Measurements from ENCODE around the gene UPF2. TPM values are rescaled to one million over a fixed set of nuclear protein-coding genes. Genes with fewer than 3 reads are reported as not detected.
A peak's percentile ranks its signal among the peaks of the same experiment; 100 is the strongest.

Gene UPF2
- total RNA-seq, 4 donors from 2014 or later: 23.7 to 27.3 (median 24.7) TPM

GRCh38 chr10:11933577-11934223 is 108.9 kb downstream of the UPF2 start:
- TF ChIP-seq EP300 (IDR thresholded peaks at IDR 0.05): no peak
- TF ChIP-seq POLR2A (IDR thresholded peaks at IDR 0.05): no peak
- TF ChIP-seq, protein P1, sequence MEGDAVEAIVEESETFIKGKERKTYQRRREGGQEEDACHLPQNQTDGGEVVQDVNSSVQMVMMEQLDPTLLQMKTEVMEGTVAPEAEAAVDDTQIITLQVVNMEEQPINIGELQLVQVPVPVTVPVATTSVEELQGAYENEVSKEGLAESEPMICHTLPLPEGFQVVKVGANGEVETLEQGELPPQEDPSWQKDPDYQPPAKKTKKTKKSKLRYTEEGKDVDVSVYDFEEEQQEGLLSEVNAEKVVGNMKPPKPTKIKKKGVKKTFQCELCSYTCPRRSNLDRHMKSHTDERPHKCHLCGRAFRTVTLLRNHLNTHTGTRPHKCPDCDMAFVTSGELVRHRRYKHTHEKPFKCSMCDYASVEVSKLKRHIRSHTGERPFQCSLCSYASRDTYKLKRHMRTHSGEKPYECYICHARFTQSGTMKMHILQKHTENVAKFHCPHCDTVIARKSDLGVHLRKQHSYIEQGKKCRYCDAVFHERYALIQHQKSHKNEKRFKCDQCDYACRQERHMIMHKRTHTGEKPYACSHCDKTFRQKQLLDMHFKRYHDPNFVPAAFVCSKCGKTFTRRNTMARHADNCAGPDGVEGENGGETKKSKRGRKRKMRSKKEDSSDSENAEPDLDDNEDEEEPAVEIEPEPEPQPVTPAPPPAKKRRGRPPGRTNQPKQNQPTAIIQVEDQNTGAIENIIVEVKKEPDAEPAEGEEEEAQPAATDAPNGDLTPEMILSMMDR (IDR thresholded peaks at IDR 0.05): no peak
- Histone ChIP-seq H3K9me3 (no peaks in the 10 kb centered on the region), H3K4me3 (no peak overlapping the region), H3K27ac (peak overlapping the region; percentile 25 to 80 (median 56)), H3K4me1 (peaks cover 0 to 26% (median 4%) of the 10 kb centered on the region in 4 donors), H3K36me3 (peaks cover 0 to 60% (median 7%) of the 10 kb centered on the region in 3 donors), H3K27me3 (no peaks in the 10 kb centered on the region)
- no peak for DNase-seq (ENCODE audit: low spot score in 2 of 2)
- 46 to 53% methylated on average over 3 of the region's 3 CpGs for WGBS, 2 donors

- TF ChIP-seq POLR2A (IDR thresholded peaks at IDR 0.05) (no peak), EP300 (IDR thresholded peaks at IDR 0.05) (no peak)
- TF ChIP-seq, protein P1 (IDR thresholded peaks at IDR 0.05): no peak
- DNase-seq (ENCODE audit: low spot score in 2 of 2): no peak
- no peaks in the 10 kb centered on the region for H3K27me3 ChIP-seq
- H3K9me3 ChIP-seq: no peaks in the 10 kb centered on the region
- no peak overlapping the region for H3K4me3 ChIP-seq
- 90 to 99% methylated on average over 4 of the region's 4 CpGs for WGBS, 2 donors
- H3K4me1 ChIP-seq: peaks cover 0 to 26% (median 4%) of the 10 kb centered on the region in 4 donors
- no peak overlapping the region for H3K27ac ChIP-seq
- peaks cover 0 to 71% (median 22%) of the 10 kb centered on the region in 3 donors for H3K36me3 ChIP-seq
Observed at GRCh38 chr10:11931038-11931437, 111.6 kb downstream of the UPF2 start.

DNA sequence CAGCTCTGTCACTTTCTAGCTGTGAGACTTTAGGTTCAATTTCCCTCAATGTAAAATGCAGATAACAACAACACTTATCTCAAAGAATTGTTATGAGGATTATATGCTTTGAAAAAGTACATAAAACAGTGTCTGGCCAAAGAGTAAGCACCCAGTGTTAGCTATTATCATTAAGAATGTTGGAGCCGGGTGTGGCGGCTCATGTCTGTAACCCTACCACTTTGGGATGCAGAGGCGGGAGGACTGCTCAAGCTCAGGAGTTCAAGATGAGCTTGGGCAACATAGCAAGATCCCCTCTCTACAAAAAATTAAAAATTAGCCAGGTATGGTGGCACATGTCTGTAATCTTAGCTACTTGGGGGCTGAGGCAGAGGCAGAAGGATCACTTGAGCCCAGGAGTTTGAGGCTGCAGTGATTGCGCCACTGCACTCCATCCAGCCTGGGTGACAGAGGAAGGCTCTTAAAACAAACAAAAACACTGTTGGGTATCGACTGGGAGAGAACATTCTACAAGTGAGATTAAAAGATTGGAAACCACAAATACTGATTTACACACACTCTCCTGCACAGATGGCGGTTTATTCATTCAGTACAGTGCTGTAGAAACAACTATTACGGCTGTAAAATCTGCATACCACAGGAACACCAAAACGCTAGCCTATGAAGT is 112.2 kb downstream of the UPF2 start:
- H3K36me3 ChIP-seq: peaks cover 0 to 71% (median 22%) of the 10 kb centered on the region in 3 donors
- 94 to 95% methylated on average over 8 of the region's 8 CpGs for WGBS, 2 donors
- no peak overlapping the region for H3K27ac ChIP-seq

DNA sequence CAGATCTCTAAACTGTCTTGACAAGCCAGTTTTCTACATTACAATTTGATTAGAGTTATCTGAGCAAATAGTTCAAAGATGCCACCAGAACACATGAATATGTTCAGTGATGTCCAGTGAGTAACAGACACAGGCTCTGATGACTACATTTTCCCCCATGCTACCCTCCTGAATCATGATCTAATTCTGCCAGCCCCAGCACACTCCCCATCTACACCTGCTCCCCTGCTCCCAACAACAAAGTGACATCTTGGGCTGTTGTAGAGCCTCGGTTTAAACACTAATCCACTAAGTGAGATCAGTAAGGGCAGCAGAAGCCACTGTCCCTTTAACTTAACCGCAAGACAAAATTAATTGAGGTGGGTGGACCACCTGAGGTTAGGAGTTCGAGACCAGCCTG is 114.9 kb downstream of the UPF2 start:
- H3K9me3 ChIP-seq: no peaks in the 10 kb centered on the region
- H3K27me3 ChIP-seq: no peaks in the 10 kb centered on the region
- 95 to 97% methylated on average over 3 of the region's 3 CpGs for WGBS, 2 donors
- H3K4me3 ChIP-seq: no peak overlapping the region
- peaks cover 0 to 84% (median 22%) of the 10 kb centered on the region in 3 donors for H3K36me3 ChIP-seq
- no peak for DNase-seq (ENCODE audit: low spot score in 2 of 2)
- peaks cover 0 to 9% (median 0%) of the 10 kb centered on the region in 4 donors for H3K4me1 ChIP-seq
- H3K27ac ChIP-seq: no peak overlapping the region
- TF ChIP-seq, protein P1 (IDR thresholded peaks at IDR 0.05): no peak
- TF ChIP-seq POLR2A (IDR thresholded peaks at IDR 0.05): no peak
- no peak for TF ChIP-seq EP300 (IDR thresholded peaks at IDR 0.05)

More for the DNA sequence above, 112.2 kb downstream of the UPF2 start:
- Histone ChIP-seq H3K4me1 (peaks cover 0 to 26% (median 4%) of the 10 kb centered on the region in 4 donors), H3K9me3 (no peaks in the 10 kb centered on the region), H3K4me3 (no peak overlapping the region), H3K27me3 (no peaks in the 10 kb centered on the region)
- DNase-seq (ENCODE audit: low spot score in 2 of 2): no peak
- TF ChIP-seq POLR2A (IDR thresholded peaks at IDR 0.05) (no peak), EP300 (IDR thresholded peaks at IDR 0.05) (no peak)
- TF ChIP-seq, protein P1 (IDR thresholded peaks at IDR 0.05): no peak

DNA sequence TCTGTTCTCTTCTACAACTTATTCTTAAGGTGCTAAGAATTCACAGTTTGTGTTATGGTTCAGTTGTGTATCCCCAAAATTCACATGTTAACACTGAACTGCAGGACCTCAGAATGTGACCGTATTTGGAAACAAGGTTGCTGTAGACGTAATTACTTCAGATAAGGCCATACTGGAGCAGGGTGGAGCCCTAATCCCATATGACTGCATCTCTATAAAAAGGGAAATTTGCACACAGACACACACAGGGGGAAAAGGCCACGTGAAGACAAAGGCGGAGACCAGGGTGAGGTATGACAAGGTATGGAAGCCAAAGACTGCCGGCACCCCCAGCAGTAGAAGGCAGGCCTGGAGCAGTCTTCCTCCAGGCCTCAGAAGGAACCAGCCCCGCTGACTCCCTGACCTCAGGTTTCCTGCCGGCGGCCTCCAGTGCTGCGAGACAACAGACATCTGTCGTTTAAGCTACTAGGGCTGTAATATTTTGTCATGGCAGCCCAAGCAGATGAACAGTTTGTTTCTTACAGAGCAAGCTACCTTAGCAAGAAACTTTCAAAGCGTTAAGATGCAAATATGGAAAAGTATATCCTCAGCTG is 120.7 kb downstream of the UPF2 start:
- peaks cover 0 to 76% (median 13%) of the 10 kb centered on the region in 3 donors for H3K36me3 ChIP-seq
- TF ChIP-seq EP300 (IDR thresholded peaks at IDR 0.05) (no peak), POLR2A (IDR thresholded peaks at IDR 0.05) (no peak)
- TF ChIP-seq, protein P1 (IDR thresholded peaks at IDR 0.05): no peak
- H3K9me3 ChIP-seq: no peaks in the 10 kb centered on the region

More for the DNA sequence above, 120.7 kb downstream of the UPF2 start:
- WGBS, 2 donors: 64 to 69% methylated on average over 11 of the region's 11 CpGs
- H3K4me3 ChIP-seq: no peak overlapping the region
- DNase-seq (ENCODE audit: low spot score in 2 of 2): no peak
- no peaks in the 10 kb centered on the region for H3K27me3 ChIP-seq
- no peak overlapping the region for H3K27ac ChIP-seq
- no peaks in the 10 kb centered on the region for H3K4me1 ChIP-seq
